Activated CD8-positive, alpha-beta memory T cell treated with anti-CD3 and anti-CD28 coated beads, Interleukin-2, amount 10 ng/mL, durations not matched to agents 7 days and 5 days (primary cell): ENCODE results near the gene CYP46A1. TPM values are rescaled to one million over a fixed set of nuclear protein-coding genes. Genes with fewer than 3 reads are reported as not detected.

Experiments
- ATAC-seq: fragments of 150-1000 bp; cut with Tn5 transposase; one replicate; pipeline ENCODE4 v1.10.0; 2021; ENCODE audit warnings: moderate library complexity
- CTCF ChIA-PET: fragments of 350-600 bp; sonication (Branson Sonifier 250); formaldehyde crosslinking; loops from one replicate; lab custom pipeline; 2021; ENCODE audit warnings: antibody characterized with exemption; lab: Charles Lee
- DNase-seq: peaks from one replicate; pipeline ENCODE4 v3.0.0-alpha.2; 2020
- H3K27ac Mint-ChIP-seq: one replicate; pipeline ENCODE4 v1.8.0; 2021; ENCODE audit warnings: mild to moderate bottlenecking, mixed read lengths
- H3K27me3 Mint-ChIP-seq: one replicate; pipeline ENCODE4 v1.8.0; 2021; ENCODE audit warnings: mixed read lengths
- H3K36me3 Mint-ChIP-seq: one replicate; pipeline ENCODE4 v1.8.0; 2021; ENCODE audit warnings: mild to moderate bottlenecking, mixed read lengths
- H3K4me1 Mint-ChIP-seq: one replicate; pipeline ENCODE4 v1.8.0; 2021; ENCODE audit warnings: mixed read lengths
- H3K4me3 Mint-ChIP-seq: one replicate; pipeline ENCODE4 v1.8.0; 2021; ENCODE audit warnings: mild to moderate bottlenecking, moderate library complexity, mixed read lengths
- H3K9me3 Mint-ChIP-seq: one replicate; pipeline ENCODE4 v1.8.0; 2022; ENCODE audit warnings: low read depth, mixed read lengths
- total RNA-seq, 2 experiments: library from RNA; stranded (reverse); gene quantifications; one replicate each; pipeline ENCODE4 v1.2.3, GENCODE V29; 2021

The CYP46A1 gene
- total RNA-seq, 2 experiments from 2014 or later: 0.15 TPM; not detected in 1

DNA sequence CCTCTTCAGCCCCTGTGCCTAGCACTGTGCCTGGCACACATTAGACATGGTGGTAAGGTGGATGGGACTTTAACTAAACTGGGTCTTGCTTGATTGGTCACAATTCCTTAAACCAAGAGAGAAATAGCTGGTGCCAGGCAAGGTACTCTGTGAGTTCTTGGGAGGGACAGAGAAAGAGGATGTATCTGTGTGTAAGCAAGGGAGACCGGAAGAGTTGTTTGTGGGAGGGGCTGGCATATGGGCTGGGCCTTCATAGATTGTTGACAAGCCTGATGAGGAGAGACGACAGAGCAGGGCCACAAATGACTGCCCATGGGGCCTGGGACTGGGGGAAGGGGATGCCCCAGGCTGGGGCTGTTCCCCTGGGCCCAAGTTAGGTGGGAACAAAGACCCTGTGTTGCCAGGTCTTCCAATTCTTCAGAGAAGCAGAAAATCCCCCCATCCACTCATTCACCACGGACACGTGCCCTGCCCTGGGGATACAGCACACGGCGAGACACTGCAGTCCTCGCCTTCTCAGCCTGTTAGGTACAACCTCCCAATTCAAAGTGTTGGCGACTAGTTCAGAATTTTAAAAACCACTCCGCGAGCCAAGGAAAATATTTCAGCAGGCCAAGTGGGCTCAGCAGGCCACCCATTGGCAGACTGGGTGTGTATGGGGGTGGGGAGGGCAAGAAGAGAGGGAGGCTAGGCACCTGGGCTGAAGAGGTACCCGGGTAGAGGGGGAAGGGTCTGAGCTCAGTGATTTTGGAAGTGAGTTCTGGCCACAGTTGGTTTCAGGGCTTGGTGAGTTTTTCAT lies 11.4 kb upstream of the CYP46A1 start:
- Mint-ChIP-seq H3K27me3 (peaks cover 10% of the 10 kb centered on the region), H3K4me3 (no peak overlapping the region), H3K9me3 (no peaks in the 10 kb centered on the region), H3K27ac (peak overlapping the region; percentile 82), H3K36me3 (no peaks in the 10 kb centered on the region), H3K4me1 (peaks cover 22% of the 10 kb centered on the region)
- DNase-seq: peak; percentile 68
- peak; percentile 78 for ATAC-seq
- CTCF ChIA-PET: interaction anchor here (1.9 to 2.0 kb wide), 2 partner anchors 10 to 16 kb away, joined by 6 read pairs; no protein-coding TSS in a partner anchor

DNA sequence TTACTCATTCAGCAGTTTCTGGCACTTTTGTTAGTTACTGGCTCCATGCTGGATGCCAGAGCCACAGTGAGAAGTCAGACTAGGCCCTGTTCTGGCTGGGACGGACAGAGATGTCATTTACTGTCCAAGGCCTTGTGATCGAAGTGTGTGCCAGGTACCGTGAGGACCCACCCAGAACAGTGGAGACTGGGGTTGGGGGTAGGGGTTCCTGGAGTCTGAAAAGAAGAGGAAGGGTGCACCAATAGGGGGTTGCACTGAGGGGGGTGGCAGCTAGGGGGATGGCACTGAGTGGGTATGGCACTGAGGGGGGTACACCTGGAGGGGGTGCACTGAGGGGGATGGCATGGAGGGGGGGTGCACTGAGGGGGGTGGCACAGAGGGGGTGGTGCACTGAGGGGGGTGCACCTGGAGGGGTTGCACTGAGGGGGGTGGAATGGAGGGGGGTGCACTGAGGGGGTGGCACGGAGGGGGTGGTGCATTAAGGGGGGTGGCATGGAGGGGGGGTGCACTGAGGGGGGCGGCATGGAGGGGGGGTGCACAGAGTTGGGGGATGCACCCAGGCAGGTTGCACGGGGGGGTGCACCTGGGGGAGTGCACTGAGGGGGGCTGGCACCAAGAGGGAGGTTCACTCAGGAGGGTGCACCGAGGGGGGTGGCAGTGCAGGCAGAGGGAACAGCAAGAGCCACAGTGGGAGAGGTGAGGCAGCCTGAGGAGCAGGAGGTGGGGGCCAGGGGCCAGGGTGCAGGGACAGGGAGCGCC lies 10.6 kb upstream of the CYP46A1 start:
- Mint-ChIP-seq H3K27ac (peak overlapping the region; percentile 82), H3K4me1 (peaks cover 22% of the 10 kb centered on the region)

DNA sequence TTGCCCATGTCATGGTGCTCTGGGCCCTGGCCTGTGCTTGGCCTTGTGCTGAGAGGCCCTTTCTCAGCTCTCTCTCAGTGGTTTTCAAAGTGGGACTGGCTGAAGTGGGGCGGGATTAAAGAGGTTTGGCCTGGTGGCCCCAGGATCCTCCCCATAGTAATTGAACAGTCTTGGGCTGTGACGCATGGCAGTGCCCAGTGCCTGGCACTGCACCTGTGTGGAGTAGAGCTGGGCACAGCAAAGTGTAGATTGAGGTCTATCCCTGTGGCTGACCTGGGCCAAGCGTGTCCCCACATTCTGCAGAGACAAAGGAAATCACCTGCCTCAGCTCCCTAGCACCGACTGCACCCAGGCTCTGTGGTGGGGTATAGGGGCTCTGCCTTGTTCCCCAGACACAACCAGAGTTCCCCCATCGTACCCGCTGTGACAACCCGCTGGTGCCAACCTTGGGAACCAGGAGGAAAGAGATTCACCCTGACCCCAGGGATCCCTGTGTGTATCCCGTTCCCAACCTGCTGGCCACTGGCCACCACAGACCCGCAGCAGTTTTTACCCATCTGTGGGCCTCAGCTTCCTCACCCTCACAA lies 9.9 kb upstream of the CYP46A1 start:
- Mint-ChIP-seq H3K36me3 (no peaks in the 10 kb centered on the region), H3K4me3 (no peak overlapping the region), H3K9me3 (no peaks in the 10 kb centered on the region), H3K27ac (no peak overlapping the region), H3K4me1 (peaks cover 22% of the 10 kb centered on the region), H3K27me3 (peaks cover 10% of the 10 kb centered on the region)
- ATAC-seq (no peak), DNase-seq (no peak)
- CTCF ChIA-PET: interaction anchor here (2.0 kb wide), 1 partner anchor 14 kb away, joined by 6 read pairs; no protein-coding TSS in a partner anchor

More for the DNA sequence above, 10.6 kb upstream of the CYP46A1 start:
- CTCF ChIA-PET: interaction anchor here (2.0 kb wide), 1 partner anchor 15 kb away, joined by 6 read pairs; no protein-coding TSS in a partner anchor
- H3K36me3 Mint-ChIP-seq: no peaks in the 10 kb centered on the region
- H3K4me3 Mint-ChIP-seq: no peak overlapping the region
- no peaks in the 10 kb centered on the region for H3K9me3 Mint-ChIP-seq
- DNase-seq: no peak
- ATAC-seq: no peak
- H3K27me3 Mint-ChIP-seq: peaks cover 10% of the 10 kb centered on the region

DNA sequence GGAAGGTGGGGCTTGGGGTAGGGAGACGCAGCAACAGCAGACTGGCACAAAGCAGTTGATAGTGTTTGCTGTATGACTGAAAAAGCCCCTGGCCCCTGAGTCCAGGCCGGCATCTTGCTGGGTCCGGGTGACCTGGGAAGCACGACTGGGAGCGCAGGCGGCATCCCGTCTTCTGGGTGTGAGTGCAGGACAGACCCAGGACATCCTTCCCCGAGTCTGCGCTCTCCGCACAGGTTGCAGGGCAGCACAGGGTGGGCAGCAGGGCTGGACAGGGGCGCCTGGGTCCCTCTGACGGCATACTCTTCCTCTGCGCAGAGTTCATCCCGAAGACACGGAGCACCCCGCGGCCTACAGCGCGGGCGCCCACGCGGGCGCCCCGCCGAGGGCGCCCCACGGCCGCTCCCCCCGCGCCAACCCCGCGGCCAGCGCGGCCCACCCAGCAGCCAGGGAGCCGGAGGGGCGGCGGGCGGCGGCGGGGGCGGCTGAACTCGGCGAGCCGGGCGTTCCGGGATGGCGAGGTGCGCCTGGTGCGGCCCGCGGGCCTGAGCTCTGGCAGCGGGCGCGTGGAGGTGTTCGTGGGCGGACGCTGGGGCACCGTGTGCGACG lies 9.2 kb upstream of the CYP46A1 start:
- ATAC-seq: no peak
- no peaks in the 10 kb centered on the region for H3K9me3 Mint-ChIP-seq
- no peak overlapping the region for H3K27ac Mint-ChIP-seq
- H3K4me1 Mint-ChIP-seq: peaks cover 22% of the 10 kb centered on the region
- H3K36me3 Mint-ChIP-seq: no peaks in the 10 kb centered on the region
- peaks cover 10% of the 10 kb centered on the region for H3K27me3 Mint-ChIP-seq
- no peak for DNase-seq
- no peak overlapping the region for H3K4me3 Mint-ChIP-seq
- CTCF ChIA-PET: no interaction called here

DNA sequence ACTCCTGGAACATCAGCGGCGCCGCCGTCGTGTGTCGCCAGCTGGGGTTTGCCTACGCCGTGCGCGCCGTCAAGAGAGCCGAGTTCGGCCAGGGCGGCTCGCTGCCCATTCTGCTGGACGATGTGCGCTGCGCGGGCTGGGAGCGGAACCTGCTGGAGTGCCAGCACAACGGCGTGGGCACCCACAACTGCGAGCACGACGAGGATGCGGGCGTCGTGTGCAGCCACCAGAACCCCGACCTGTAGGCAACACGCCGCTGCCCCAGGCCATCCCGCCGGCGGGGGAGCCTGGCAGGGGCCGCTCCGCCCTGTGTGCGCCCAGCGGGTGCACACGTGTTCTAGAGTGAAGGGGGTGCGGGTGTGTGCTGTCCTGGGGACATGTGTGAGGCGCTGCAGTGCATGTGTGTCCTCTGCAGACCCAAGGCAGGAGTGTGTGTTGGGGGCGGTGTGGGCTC lies 8.7 kb upstream of the CYP46A1 start:
- H3K4me1 Mint-ChIP-seq: peaks cover 22% of the 10 kb centered on the region
- CTCF ChIA-PET: no interaction called here
- H3K27me3 Mint-ChIP-seq: peaks cover 8% of the 10 kb centered on the region
- no peaks in the 10 kb centered on the region for H3K36me3 Mint-ChIP-seq
- H3K9me3 Mint-ChIP-seq: no peaks in the 10 kb centered on the region
- no peak overlapping the region for H3K4me3 Mint-ChIP-seq
- ATAC-seq: no peak
- DNase-seq: no peak
- H3K27ac Mint-ChIP-seq: no peak overlapping the region

DNA sequence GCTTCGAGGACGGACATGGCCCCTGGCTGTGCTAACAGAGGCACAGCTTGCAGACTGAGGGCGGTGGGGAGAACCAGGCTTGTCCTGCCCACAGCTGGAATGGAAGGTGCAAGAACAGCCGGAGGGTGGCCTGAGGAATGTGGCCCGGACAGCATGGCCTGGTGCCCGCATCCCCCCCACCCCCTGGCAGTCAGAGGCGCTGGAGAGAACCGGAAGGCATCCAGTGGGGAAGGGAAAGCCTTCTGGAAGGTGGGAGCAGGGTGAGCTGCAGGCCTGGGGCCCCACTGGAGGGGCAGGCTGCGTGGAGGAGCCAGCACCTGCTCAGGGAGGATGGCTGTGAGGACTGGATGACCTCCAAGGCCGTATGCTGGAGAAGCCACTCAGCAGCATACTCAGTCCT lies 8.1 kb upstream of the CYP46A1 start:
- no peak overlapping the region for H3K27ac Mint-ChIP-seq
- DNase-seq (no peak), ATAC-seq (no peak)
- no peaks in the 10 kb centered on the region for H3K9me3 Mint-ChIP-seq
- H3K36me3 Mint-ChIP-seq: no peaks in the 10 kb centered on the region
- peaks cover 7% of the 10 kb centered on the region for H3K27me3 Mint-ChIP-seq
- CTCF ChIA-PET: no interaction called here
- H3K4me3 Mint-ChIP-seq: no peak overlapping the region
- H3K4me1 Mint-ChIP-seq: peaks cover 22% of the 10 kb centered on the region

DNA sequence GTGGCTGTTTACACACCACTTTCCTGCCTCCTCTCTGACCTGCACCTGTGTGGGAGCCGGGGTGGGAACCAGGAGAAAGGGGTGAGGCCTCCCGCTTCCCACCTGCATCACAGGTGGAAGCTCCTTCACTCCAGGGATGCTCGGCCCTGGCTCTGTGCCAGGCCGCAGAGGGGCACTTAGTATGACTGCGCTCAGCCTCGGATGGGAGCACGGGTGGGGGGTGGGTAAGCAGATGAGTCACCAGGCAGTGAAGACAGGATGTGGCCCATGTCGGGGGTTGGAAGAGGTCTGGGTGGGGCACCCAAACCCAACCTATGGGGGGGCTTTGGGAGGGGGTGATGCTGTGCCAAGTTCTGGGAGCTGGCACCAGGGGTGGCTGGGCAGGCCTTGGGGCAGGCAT lies 7.4 kb upstream of the CYP46A1 start:
- H3K4me3 Mint-ChIP-seq: no peak overlapping the region
- DNase-seq (peak; percentile 59), ATAC-seq (peak; percentile 50)
- no peaks in the 10 kb centered on the region for H3K9me3 Mint-ChIP-seq
- no peaks in the 10 kb centered on the region for H3K36me3 Mint-ChIP-seq
- H3K27me3 Mint-ChIP-seq: peaks cover 7% of the 10 kb centered on the region
- peak overlapping the region; percentile 56 for H3K27ac Mint-ChIP-seq
- H3K4me1 Mint-ChIP-seq: peaks cover 22% of the 10 kb centered on the region
- CTCF ChIA-PET: interaction anchor here (1.6 kb wide), 1 partner anchor 9 kb away, joined by 5 read pairs; no protein-coding TSS in a partner anchor

DNA sequence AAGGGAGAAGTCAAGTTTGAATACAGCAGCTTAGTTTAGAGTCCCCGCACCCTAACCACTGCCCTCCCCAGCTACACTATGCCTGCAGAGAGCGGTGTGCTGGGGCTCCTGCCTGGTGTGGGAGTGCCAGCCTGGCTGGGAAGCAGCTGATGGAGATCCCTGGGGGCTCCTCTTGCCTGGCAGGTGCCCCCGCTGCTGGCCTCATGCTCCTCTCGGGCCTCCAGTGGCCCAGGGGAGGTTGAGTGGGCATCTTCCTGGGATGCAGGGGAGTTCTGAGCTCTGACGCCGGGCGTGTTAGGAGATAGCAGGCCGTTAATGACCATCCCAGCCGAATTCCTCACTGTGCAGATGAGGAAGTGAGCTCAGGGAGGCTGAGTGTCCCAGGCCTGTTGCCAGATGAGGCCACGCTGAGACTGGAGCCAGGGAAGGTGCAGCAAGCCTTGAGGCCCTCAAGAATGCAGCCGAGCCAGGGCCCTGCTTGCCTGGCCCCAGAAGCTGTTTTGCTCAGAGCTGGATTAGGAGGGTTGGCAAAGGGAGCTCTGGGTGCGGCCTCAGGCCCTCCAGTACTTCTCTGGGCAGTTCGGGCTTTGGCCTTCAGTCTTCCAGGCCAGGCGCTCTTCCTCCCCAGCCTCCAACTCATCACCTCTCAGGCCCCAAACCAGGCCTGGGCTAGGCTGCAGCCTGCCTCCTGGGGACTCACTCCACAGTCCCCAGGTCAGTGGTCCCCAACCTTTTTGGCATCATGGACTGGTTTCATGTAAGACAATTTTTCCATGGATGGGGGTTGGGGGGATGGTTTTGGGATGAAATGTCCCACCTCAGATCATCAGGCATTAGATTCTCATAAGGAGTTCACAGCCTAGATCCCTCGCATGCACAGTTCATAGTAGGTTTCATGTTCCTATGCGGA lies 6.6 kb upstream of the CYP46A1 start:
- Mint-ChIP-seq H3K27me3 (peaks cover 7% of the 10 kb centered on the region), H3K36me3 (no peaks in the 10 kb centered on the region), H3K27ac (peak overlapping the region; percentile 56), H3K4me3 (no peak overlapping the region), H3K4me1 (peaks cover 22% of the 10 kb centered on the region), H3K9me3 (no peaks in the 10 kb centered on the region)
- CTCF ChIA-PET: interaction anchor here (1.0 to 2.1 kb wide), 3 partner anchors 9 to 11 kb away, joined by 4 to 6 read pairs (median 5); no protein-coding TSS in a partner anchor
- ATAC-seq (no peak), DNase-seq (no peak)

DNA sequence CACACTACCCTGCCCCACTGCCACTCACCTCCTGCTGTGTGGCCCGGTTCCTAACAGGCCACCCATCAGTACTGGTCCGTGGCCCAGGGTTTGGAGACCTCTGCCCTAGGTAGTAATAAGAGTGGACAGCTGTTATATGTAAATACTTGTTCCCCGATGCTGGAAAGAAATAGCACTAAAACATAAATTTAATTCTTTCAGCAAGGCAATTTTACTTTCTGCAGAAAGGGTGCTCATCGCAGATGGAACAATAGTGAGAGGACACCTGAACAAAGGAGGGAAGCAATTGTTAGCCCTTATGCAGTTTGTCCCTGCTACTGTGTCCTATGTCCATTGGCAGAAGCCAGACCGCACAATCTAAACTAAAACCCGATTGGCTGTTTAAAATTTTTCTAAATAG lies 5.9 kb upstream of the CYP46A1 start:
- H3K27ac Mint-ChIP-seq: no peak overlapping the region
- ATAC-seq (no peak), DNase-seq (no peak)
- CTCF ChIA-PET: interaction anchor here (1.0 to 2.1 kb wide), 2 partner anchors 9 to 10 kb away, joined by 4 to 6 read pairs; no protein-coding TSS in a partner anchor
- no peaks in the 10 kb centered on the region for H3K36me3 Mint-ChIP-seq
- H3K4me1 Mint-ChIP-seq: peaks cover 17% of the 10 kb centered on the region
- H3K27me3 Mint-ChIP-seq: peaks cover 7% of the 10 kb centered on the region
- H3K9me3 Mint-ChIP-seq: no peaks in the 10 kb centered on the region
- no peak overlapping the region for H3K4me3 Mint-ChIP-seq

DNA sequence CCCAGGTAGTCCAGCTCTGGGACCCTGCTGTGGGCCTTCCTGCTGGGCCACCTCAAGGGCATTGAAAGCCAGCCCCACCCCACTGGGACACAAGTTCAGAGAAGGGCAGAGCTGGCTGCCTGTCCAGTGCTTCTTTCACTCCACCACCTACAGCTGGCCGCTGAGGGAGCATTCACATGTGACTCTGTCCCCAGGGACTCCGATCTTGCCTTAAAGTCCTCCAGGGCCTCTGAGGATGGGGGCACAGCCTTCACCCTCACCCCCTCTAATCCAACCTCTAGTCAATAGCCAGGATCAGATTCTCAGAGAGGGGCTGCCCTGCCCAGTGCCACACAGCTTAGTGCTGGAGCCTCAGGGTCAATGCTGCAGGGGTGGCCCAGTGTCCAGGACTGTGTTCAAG lies 5.0 kb upstream of the CYP46A1 start:
- H3K27ac Mint-ChIP-seq: no peak overlapping the region
- peaks cover 17% of the 10 kb centered on the region for H3K4me1 Mint-ChIP-seq
- no peaks in the 10 kb centered on the region for H3K9me3 Mint-ChIP-seq
- CTCF ChIA-PET: interaction anchor here (2.1 kb wide), 1 partner anchor 8 kb away, joined by 6 read pairs; no protein-coding TSS in a partner anchor
- no peak for ATAC-seq
- no peak overlapping the region for H3K4me3 Mint-ChIP-seq
- H3K36me3 Mint-ChIP-seq: no peaks in the 10 kb centered on the region
- no peak for DNase-seq
- peaks cover 7% of the 10 kb centered on the region for H3K27me3 Mint-ChIP-seq

DNA sequence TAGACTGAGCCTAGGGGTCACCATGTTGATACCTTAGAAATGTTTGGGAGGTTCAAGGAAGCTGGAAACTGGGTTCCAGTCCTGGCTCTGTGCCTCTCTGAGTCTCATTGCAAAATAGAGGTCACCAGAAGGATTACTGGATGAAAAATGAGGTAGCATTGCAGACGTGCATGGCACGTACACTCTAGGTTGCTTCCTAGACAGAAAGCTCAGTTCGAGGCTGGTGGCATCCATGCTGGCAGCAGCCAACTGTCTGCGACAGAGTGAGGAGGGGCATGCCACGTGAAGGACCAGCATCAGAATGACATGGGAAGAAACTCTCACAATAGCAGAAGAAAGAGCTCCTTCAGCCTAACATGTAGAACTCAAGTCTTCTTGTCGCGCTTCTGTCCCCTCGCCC lies 4.6 kb upstream of the CYP46A1 start:
- ATAC-seq: no peak
- CTCF ChIA-PET: no interaction called here
- no peaks in the 10 kb centered on the region for H3K36me3 Mint-ChIP-seq

DNA sequence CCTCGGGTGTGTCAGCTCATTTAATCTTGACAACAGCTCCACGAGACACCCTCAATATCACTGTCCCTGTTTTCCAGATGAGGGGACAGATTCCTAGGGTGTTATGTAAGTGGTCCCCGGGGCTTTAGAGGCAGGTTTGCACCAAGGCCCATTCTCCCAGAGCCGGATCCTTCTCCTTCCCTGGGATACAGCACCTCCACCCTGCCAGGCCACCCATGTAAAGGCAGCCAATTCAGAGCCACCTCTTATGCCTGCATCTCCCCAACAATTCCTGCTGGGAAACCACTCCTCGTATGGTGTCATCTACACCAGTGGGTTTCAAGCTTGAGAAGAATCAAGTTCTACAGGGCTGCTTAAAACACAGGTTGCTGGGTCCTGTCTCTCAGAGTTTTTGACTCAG lies 4.1 kb upstream of the CYP46A1 start:
- DNase-seq: no peak
- Mint-ChIP-seq H3K9me3 (no peaks in the 10 kb centered on the region), H3K27ac (no peak overlapping the region), H3K4me1 (peaks cover 17% of the 10 kb centered on the region), H3K4me3 (no peak overlapping the region), H3K27me3 (peaks cover 5% of the 10 kb centered on the region), H3K36me3 (no peaks in the 10 kb centered on the region)
- CTCF ChIA-PET: interaction anchor here (1.2 kb wide), 1 partner anchor 13 kb away, joined by 3 read pairs; no protein-coding TSS in a partner anchor
- ATAC-seq: no peak

More for the DNA sequence above, 4.6 kb upstream of the CYP46A1 start:
- Mint-ChIP-seq H3K4me3 (no peak overlapping the region), H3K27ac (no peak overlapping the region), H3K4me1 (peaks cover 17% of the 10 kb centered on the region), H3K27me3 (peaks cover 5% of the 10 kb centered on the region), H3K9me3 (no peaks in the 10 kb centered on the region)
- DNase-seq: no peak
